ENCODE results near the gene PTPRN2. TPM values are rescaled to one million over a fixed set of nuclear protein-coding genes. Genes with fewer than 3 reads are reported as not detected.
A peak's percentile ranks its signal among the peaks of the same experiment; 100 is the strongest.

PTPRN2 gene
- total and polyA plus RNA-seq, 2 of the 8 experiments (the other 6 are each of a cell fraction or from before 2014, with no cell fraction given), result 2.6 to 4.5 TPM

DNA sequence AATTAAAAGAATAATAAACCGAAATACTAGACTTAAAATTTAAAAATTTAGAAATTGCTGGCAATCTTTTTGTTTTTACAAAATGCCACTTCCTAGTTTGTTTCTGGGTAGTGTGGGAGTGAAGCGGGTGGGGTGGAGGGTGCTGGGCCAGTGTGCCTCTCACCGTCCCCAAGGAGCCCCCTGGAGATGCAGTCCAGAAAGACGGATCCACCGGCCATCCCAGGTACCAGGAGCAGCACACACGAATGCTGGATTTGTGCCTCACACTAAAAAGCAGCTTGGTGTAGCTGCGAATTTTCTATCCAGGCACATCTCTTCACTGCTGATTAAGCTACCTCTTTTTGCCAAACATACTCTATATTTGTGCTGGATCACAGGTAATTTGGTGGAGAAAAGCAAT, 632.7 kb downstream of the PTPRN2 start:
- Histone ChIP-seq H3K27me3 (replicated peaks in 1 of 4; ENCODE audit: control insufficient read depth in 3 of 4, extremely low read depth in 1 of 4, insufficient read depth in 3 of 4, low read length in 3 of 4) (no peaks in the 10 kb centered on the region), H3K36me3 (ENCODE audit: control insufficient read depth in 2 of 4, insufficient read depth in 4 of 4, low read length in 3 of 4) (no peaks in the 10 kb centered on the region), H2BK120ac (replicated peaks; ENCODE audit: low read depth, low read length) (no peak overlapping the region), H2BK12ac (ENCODE audit: low read depth, low read length) (no peak overlapping the region), H2AFZ (ENCODE audit: low read length) (no peak overlapping the region), H3K9me3 (ENCODE audit: insufficient read depth in 2 of 2, low read depth in 1 of 2, low read length in 1 of 2) (no peaks in the 10 kb centered on the region), H2AK5ac (ENCODE audit: low read depth, low read length) (no peak overlapping the region), H3K23ac (ENCODE audit: insufficient read length) (no peak overlapping the region), H2BK15ac (ENCODE audit: low read length) (no peak overlapping the region), H3K23me2 (ENCODE audit: low read depth, low read length) (no peaks in the 10 kb centered on the region; the same call in 1 of the 2 replicates), H3K79me2 (ENCODE audit: control insufficient read depth in 1 of 2, insufficient read depth in 2 of 2, low read length in 2 of 2) (no peaks in the 10 kb centered on the region), H3K4me1 (replicated peaks in 1 of 4; ENCODE audit: control insufficient read depth in 3 of 4, insufficient read depth in 4 of 4, low read length in 3 of 4) (peaks cover 3 to 11% (median 3%) of the 10 kb centered on the region in 4 experiments), H2BK20ac (ENCODE audit: low read length) (0 out of 2 replicates have a peak overlapping the region, but pooled peaks have one; percentile 3), H3K4me3 (ENCODE audit: extremely low read depth in 1 of 4, insufficient read depth in 2 of 4, low read depth in 3 of 4, low read length in 4 of 4) (no peak overlapping the region), H4K91ac (replicated peaks; ENCODE audit: insufficient read length, low read length) (no peak overlapping the region), H3K18ac (ENCODE audit: extremely low read depth, low read length) (peak overlapping the region; percentile 44; the same call in 1 of the 2 replicates), H4K8ac (ENCODE audit: extremely low read depth, insufficient read depth, low read length) (no peak overlapping the region), H4K20me1 (replicated peaks in 1 of 2; ENCODE audit: control insufficient read depth in 1 of 2, insufficient read depth in 2 of 2, low read length in 2 of 2) (no peaks in the 10 kb centered on the region), H3K56ac (replicated peaks; ENCODE audit: insufficient read length, low read depth, low read length) (no peak overlapping the region), H2BK5ac (ENCODE audit: low read depth, low read length) (no peak overlapping the region), H4K5ac (ENCODE audit: insufficient read length, low read depth, low read length) (no peak overlapping the region), H3K79me1 (ENCODE audit: low read depth, low read length) (no peaks in the 10 kb centered on the region), H3K4ac (replicated peaks; ENCODE audit: insufficient read length, low read depth, low read length) (no peak overlapping the region), H3K4me2 (ENCODE audit: insufficient read depth in 1 of 2, low read depth in 2 of 2, low read length in 2 of 2) (no peak overlapping the region), H3K27ac (ENCODE audit: low read depth, low read length) (no peak overlapping the region), H3K14ac (ENCODE audit: insufficient read length) (no peak overlapping the region), H3K9ac (replicated peaks in 1 of 4; ENCODE audit: extremely low read depth in 1 of 4, low read depth in 3 of 4, low read length in 3 of 4) (no peak overlapping the region)
- no peak for DNase-seq (ENCODE audit: low read depth in 1 of 2, low spot score in 2 of 2)
- FAIRE-seq, result no peak
- ChIA-PET POLR2A (ENCODE audit: partially characterized antibody) (interaction anchor here (1.0 kb wide), 1 partner anchor 16 kb away, joined by 3 read pairs; no protein-coding TSS in a partner anchor), CTCF (ENCODE audit: partially characterized antibody) (interaction anchor here (0.9 to 1.3 kb wide), 3 partner anchors 9 to 246 kb away, joined by 3 to 5 read pairs (median 3); no protein-coding TSS in a partner anchor)
- TF ChIP-seq SP4 (IDR thresholded peaks at IDR 0.05; ENCODE audit: low read length) (no peak), EGR1 (IDR thresholded peaks at IDR 0.05; ENCODE audit: borderline replicate concordance, low read depth, low read length) (no peak), RXRA (IDR thresholded peaks at IDR 0.05; ENCODE audit: insufficient read depth, low read depth, low read length) (no peak), KDM1A (IDR thresholded peaks at IDR 0.05; ENCODE audit: borderline replicate concordance, low read length) (no peak), JUND (IDR thresholded peaks at IDR 0.05; ENCODE audit: low read length) (no peak), CEBPB (IDR thresholded peaks at IDR 0.05; ENCODE audit: low read depth, low read length) (no peak), KDM4A (IDR thresholded peaks at IDR 0.05; ENCODE audit: low read depth, low read length, severe bottlenecking) (no peak)
- WGBS, 2 experiments (ENCODE audit: extremely low coverage in 1 of 2, insufficient coverage in 1 of 2, insufficient read length in 1 of 2, insufficient replicate concordance in 2 of 2, low coverage in 1 of 2, low lambda C conversion rate in 2 of 2, missing lambda C conversion rate in 1 of 2), result 88% methylated on average over 7 of the region's 7 CpGs; no CpG with 5 or more reads in 1 of the 2 experiments

Data from H1 (cell line).